ENCODE results near the gene PCBP3.

DNA sequence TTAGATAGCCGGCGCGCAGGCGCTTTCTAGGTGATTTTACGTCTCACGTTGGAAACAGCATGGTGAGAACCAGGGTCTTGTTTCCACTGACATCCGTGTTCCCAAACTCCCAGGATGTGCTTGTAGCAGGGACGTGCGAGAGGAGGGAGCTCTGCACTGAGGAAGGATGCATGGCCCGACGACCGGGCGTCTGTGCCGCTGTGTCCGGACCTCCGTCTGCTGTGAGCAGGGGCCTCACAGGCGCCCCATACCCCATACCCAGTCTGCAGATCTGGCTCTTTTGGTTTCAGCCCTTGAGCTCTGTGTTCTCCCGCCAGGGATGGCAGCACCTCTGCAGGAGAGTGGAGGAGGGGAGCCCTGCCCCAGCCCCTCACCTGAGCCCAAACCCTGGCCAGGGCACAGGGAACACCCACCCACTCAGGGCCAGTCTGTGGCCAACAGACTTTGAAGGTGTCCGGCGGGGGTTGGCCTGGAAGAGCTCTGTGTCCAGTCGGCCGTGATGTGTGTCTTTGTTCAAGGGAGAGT lies 270.9 kb downstream of the PCBP3 start:
- TF ChIP-seq YY1 (IDR thresholded peaks at IDR 0.05; ENCODE audit: insufficient read depth, insufficient read length), result no peak
- no peak for TF ChIP-seq SUZ12 (IDR thresholded peaks at IDR 0.05; ENCODE audit: extremely low read depth, insufficient read depth, insufficient read length)
